HG03025 (cell line): ENCODE measurements around the gene MAP6.
"Not testable (repeated sequence)": the region's sequence is repeated elsewhere in the genome, so short reads cannot be mapped to it uniquely, and the experiment has no call there.

ENCODE experiments used
- ATAC-seq: cut with Tn5 transposase; IDR thresholded peaks from one replicate; pipeline ENCODE4 v1.9.1; 2021; ENCODE audit warnings: mild to moderate bottlenecking, moderate library complexity; ENCODE audit not compliant: unreplicated experiment, low FRiP score

MAP6 gene

GRCh38 chr11:75668451-75669297 lies at the start of gene MAP6:
TSS of gene MAP6 (minus strand) at chr11:75669038. CDS start at chr11:75668369, 669 bp downstream.
- no peak for ATAC-seq

- no peak for ATAC-seq
These were observed 49.0 kb upstream of the MAP6 start, which contains the start of gene MOGAT2 for GRCh38 chr11:75717608-75718418. TSS of gene MOGAT2 (plus strand) at chr11:75717838. CDS start at chr11:75717889, 51 bp downstream.

GRCh38 chr11:75716659-75717058 lies 47.8 kb upstream of the MAP6 start:
- ATAC-seq: no peak

GRCh38 chr11:75715688-75716087 lies 46.9 kb upstream of the MAP6 start:
- ATAC-seq: no peak

GRCh38 chr11:75714211-75714610 lies 45.4 kb upstream of the MAP6 start:
- no peak for ATAC-seq

GRCh38 chr11:75706260-75706729 lies 37.5 kb upstream of the MAP6 start:
- ATAC-seq: no peak

- ATAC-seq: no peak
These were observed 36.7 kb upstream of the MAP6 start for GRCh38 chr11:75705541-75705940.

- no peak for ATAC-seq
These were observed 34.9 kb upstream of the MAP6 start for GRCh38 chr11:75703695-75704237.

GRCh38 chr11:75700940-75701339 lies 32.1 kb upstream of the MAP6 start:
- ATAC-seq: no peak

- no peak for ATAC-seq
These were observed 29.2 kb upstream of the MAP6 start for GRCh38 chr11:75697906-75698581.

- no peak for ATAC-seq
These were observed 23.0 kb upstream of the MAP6 start for GRCh38 chr11:75691804-75692203.

- no peak for ATAC-seq
These were observed 21.2 kb upstream of the MAP6 start for GRCh38 chr11:75689863-75690609.

GRCh38 chr11:75683856-75684255 lies 15.0 kb upstream of the MAP6 start:
- not testable (repeated sequence) for ATAC-seq

GRCh38 chr11:75679566-75679965 lies 10.7 kb upstream of the MAP6 start:
- ATAC-seq: no peak

GRCh38 chr11:75678620-75679259 lies 9.9 kb upstream of the MAP6 start:
- no peak for ATAC-seq

GRCh38 chr11:75677909-75678308 lies 9.1 kb upstream of the MAP6 start:
- ATAC-seq: no peak

- ATAC-seq: no peak
These were observed 8.4 kb upstream of the MAP6 start for GRCh38 chr11:75677275-75677674.

- no peak for ATAC-seq
These were observed 5.2 kb upstream of the MAP6 start for GRCh38 chr11:75673977-75674582.
